GM18951 (cell line): ENCODE data around the gene RASGRF1.

Source experiments
- POLR2A ChIP-seq: IDR thresholded peaks from 4 replicates; pipeline ENCODE4 v1.6.1; 2011; ENCODE audit warnings: mild to moderate bottlenecking; ENCODE audit not compliant: insufficient read length, insufficient read depth; ENCODE audit errors: extremely low read depth
- in situ Hi-C: fragments of 300-500 bp; cut with MboI; formaldehyde crosslinking; loops from one replicate; pipeline ENCODE4 v1.12.0; 2022; ENCODE audit warnings: low sequenced_read_pairs, mixed read lengths, inconsistent platforms; ENCODE audit not compliant: unreplicated experiment

The RASGRF1 gene

DNA sequence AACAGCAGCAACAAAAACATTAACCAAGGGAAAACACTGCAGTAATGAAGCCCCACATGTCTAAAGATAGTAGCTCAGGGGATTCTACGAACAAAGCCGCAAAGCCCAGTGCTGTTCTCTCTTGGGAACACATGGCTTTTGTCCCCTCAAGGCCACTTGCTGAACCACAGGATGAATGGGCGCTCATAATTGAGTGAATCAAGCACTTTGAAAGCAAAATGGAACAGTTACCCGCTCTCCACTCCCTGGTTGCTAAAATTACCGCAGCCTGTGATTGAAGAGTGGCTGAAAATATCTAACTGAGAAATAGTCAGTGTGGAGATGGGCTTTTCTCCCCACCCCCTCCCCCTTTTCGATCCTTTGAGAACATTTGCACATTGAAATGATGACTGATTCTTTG lies 39.6 kb downstream of the RASGRF1 start:
- no peak for TF ChIP-seq POLR2A
- in situ Hi-C loops: no loop called here

DNA sequence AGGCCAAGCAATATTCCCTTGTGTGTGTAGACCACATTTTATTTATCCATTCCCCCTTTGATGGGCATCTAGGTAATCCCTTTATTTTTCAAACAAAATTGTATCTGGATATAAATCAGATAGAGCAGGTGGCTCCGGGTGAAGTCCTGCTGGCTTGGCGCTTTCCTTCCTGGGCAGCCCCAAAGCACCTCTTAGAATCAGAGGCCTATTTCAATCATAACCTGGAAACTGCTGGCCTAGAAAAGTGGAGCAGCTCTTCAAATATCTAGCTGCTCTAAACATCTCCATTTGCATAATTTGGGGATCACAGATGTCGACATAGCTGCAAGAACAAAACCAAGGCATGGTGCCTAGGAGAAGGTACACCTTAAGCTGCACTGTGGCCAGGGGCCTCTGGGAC lies 40.2 kb downstream of the RASGRF1 start:
- in situ Hi-C loops: no loop called here
- no peak for TF ChIP-seq POLR2A

DNA sequence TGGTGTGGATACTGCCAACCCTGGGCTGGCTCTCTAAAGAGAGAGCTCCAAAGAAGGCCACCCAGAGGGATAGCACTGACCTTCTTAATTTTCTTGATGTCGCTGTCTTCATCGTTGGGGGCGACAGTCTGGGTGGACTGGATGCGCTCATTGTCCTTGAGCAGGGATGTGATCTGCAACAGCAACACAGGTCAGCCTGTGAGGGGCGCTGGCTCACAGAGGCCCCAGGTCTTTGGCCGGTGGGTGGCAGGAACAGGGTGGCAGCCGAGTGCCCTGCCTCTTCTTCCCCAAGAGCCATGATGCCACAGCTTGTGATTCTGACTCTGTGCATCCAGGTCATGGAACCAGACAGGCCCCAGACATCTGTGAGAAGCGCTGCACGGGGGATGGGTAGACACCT lies 41.2 kb downstream of the RASGRF1 start:
- in situ Hi-C loops: no loop called here
- TF ChIP-seq POLR2A: no peak

DNA sequence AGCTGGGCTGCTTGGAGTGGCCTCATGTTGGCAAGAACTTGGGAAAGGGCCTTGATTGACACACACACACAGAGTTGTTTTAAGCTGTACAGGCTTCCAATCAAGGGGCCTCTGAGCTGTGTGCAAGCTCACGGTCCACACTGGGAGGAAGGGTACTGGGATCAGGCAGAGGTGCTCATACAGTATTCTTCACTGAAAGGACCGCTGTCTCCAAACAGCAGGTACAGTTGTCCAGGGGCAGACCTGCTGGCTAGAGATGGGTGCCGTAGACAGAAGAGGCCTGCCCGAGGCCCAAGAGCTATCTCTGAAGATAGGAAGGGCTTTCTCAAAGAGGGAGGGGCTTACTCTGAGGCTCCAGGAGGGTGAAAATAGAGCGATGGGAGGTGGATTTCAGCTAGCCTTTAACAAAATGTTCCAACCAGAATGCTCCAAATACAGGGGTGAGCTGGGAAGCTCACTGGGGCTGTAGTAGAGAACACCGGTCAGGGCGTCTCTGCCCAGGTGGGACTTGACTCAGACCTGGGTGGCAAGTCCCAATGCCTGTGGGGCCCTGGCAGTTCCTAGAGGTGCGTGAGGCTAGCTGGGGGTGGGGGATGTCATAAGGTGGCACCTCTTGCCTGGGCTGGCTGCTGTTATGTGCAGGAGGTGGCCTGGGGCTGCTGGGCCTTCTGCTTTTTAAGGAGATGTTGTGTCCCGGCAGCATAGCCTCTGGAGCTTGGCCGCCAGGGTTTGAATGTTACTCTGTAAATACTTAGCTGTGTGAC lies 42.7 kb downstream of the RASGRF1 start:
- in situ Hi-C loops: no loop called here
- no peak for TF ChIP-seq POLR2A

DNA sequence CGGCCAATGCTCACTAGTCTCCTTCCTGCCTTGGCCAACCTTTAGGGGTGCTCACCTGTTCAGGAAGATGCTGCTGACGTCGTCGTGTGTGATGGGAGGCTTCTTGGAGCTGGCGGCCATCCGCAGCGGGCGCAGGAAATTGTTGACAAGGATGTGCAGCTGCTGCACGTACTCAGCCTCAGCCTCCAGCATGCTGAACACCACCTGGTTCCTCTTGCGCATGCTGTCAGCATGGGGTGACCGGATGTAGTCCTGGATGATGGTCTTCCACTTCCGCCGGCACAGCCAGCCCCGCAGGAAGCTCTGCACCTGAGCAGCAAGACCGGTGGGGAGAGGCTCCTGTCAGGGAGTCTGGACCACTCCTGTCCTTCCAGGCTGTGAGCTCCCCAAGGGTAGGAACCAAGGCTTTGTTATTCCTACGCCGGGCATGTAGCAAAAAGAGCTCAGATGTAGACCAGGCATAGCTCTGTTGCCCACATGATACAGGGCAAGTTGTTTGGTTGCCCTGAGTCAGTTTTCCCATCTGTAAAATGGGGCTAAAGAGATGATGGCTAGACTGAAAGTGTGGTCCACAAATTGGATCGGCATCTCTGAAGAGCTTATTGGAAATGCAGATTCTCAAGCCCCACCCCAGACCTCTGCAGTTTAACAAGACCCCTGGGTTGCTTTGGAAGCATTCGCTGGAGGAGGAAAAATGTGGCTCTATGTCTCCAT lies 43.7 kb downstream of the RASGRF1 start:
- in situ Hi-C loops: no loop called here
- no peak for TF ChIP-seq POLR2A

DNA sequence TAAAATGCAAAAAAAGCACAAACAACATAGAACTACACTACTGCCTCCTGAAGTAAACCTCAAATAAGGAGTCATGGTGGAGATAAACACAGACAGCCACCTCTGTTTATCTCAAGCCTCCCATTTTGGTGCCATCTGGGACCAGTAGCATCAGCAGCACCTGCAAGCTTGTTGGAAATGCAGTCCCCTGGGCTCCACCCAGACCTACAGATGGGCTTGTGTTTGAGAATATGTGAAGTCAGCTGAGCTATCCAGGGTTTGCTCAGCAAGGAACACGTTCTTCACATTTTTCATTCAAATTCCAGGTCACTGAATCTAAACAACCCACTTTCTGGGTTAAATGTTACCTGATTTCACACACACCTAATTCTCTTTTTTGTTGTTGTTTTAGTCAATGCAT lies 45.5 kb downstream of the RASGRF1 start:
- in situ Hi-C loops: no loop called here

DNA sequence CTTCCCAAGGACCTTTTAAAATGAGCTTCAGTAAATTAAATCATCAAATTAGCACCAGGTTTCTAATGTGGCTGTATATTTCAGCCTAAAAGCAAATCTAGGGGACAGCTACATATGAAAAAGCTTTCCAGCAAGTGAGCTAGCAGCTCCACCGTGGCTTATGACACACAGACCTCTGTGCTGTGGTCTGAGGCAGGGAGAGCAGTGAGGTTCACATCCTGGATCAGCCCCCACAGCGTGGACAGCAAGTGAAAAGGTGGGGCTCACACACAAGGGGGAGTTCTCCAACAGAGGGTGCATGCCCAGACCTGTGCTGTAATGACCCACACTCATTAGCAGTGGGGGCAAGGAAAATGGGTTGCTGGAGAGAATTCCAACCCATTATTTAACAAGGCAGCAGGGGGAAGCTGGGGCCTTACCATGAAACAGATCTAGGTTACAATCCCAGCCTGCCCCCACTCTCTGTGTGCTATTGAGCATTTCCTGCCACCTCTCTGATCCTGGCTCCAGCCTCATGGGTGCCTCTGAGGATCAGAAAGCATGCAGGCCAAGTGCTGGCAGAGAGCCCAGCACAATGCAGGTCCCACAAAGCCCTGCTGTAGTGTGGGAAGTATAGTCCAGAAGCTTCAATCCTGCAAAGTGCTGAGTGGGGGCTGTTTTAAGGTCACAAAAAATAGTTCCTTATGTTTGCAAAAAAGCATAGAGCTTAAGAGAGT lies 48.2 kb downstream of the RASGRF1 start:
- no peak for TF ChIP-seq POLR2A
- in situ Hi-C loops: no loop called here

More for the DNA sequence above, 45.5 kb downstream of the RASGRF1 start:
- no peak for TF ChIP-seq POLR2A

DNA sequence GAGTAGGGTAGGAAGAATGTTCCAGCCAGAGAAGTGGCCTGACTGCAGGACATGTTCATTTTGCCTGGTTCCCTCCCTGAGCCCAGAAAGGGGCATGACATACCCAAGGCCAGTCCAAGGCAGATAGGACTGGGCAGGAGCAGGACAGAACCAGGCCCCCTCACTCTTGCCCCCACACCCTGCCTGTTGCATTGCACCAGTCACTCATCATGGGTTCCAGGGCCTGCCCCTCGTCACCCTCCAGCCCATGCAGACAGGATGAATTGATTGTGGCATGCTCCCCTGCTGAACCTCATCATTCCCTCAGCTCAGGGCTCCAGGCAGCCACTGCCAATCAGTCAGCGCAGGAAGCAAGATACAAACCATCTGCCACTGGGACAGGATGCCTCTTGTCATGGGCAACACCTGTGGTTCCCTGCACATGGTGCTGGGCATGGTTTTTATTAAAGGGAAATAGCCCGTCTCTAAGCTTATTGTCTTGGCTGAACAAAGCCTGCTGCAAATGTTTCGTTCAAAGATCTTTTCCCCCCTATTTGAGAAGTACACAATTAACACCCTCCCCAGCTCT lies 48.9 kb downstream of the RASGRF1 start:
- TF ChIP-seq POLR2A: no peak
- in situ Hi-C loops: no loop called here

DNA sequence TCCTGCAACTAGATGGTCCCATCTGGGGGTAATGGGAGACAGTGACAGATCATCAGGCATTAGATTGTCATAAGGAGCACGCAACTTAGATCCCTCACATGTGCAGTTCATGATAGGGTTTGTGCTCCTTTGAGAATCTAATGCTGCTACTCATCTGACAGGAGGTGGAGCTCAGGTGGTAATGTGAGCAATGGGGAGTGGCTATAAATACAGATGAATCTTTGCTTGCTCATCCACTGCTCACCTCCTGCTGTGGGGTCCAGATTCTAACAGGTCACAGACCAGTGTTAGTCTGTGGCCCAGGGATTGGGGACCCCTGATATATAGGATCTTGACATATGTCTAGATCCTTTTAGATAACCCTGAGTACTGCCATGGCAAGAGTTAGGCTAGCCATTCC lies 52.7 kb downstream of the RASGRF1 start:
- in situ Hi-C loops: loop anchor here (5.0 kb wide), 1 partner anchor 144 kb away; no protein-coding TSS in a partner anchor
- TF ChIP-seq POLR2A: no peak

DNA sequence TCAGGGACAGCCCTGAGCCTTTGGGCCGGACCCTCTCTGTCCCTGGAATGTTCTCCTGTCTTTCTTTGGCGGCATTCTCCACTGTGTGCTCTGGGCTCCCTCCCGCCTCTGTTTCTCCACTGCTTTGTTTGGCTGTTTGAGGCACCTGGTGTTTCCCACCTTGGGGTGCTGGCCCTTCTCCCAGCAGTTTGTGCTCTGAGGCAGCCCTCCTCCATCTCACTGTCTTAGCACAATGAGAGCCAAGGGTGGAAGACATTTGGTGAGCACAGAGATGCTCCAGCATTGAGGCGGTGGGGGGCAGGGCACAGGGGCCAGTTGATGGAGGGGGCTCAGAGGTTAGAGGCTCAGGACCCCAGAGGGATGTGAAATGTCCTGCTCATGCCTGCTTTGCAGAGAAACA lies 54.3 kb downstream of the RASGRF1 start:
- in situ Hi-C loops: loop anchor here (5.0 kb wide), 1 partner anchor 146 kb away; no protein-coding TSS in a partner anchor

DNA sequence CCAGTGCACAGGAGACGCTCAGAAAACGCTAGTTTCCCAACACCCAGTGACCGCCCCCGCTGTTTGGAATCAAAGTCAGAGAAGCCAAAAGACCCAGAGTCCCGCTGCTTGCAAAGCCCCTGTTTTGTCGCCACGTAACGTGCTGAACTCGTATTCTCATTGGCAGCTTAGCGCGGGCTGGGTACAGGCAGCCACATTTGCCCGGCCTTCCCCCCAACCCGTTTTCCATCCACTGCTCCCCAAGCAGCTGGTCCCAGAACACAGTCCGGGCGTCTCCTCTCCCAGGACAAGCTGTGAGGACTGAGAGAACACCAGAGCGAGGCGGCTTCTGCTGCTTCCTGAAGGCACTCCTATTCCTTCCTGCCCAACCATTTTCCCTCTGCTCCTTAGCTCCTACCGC lies 54.8 kb downstream of the RASGRF1 start:
- in situ Hi-C loops: loop anchor here (5.0 kb wide), 1 partner anchor 146 kb away; no protein-coding TSS in a partner anchor
- no peak for TF ChIP-seq POLR2A

More for the DNA sequence above, 54.3 kb downstream of the RASGRF1 start:
- TF ChIP-seq POLR2A: no peak

DNA sequence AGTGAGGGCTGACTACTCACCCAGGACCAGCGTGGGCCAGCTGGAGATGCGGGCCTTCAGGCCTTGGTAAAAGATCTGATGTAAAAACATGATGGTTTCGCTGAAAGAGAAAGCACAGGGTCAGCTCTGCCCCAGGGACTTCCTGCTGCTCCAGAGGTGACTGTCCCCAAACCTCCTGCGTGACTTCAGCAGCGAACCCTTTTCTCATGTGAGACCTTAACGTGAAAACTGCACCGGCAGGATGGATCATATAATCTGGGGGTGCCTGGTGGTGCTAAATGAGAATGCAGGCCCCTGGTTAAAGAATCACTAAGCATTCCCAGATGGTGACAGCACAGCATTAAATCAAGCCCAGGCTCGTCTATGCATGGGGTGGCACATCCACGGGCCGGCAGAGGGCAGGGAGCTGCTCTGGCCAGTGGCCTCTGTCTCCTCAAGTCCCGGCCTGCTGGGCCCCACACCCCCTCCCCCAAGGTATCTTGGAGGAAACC lies 55.4 kb downstream of the RASGRF1 start:
- no peak for TF ChIP-seq POLR2A
- in situ Hi-C loops: loop anchor here (5.0 kb wide), 1 partner anchor 147 kb away; no protein-coding TSS in a partner anchor

DNA sequence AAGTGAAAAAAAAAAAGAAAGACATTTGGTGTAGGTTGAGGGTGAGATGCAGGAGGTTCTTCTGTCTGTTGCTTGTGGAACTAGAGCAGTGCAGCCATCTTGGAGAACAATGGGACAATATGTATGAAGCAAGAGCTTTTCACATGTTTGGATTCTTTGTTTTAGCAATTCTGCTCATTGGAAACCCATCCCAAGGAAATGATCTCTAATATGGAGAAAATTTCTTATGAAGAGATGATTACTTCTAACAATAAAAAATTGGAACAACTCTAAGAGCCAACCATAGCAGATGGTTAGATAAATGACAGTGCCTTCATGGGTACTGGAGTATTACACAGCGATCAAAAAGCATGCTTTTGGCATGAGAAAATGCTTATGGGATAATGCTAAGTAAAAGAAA lies 56.3 kb downstream of the RASGRF1 start:
- no peak for TF ChIP-seq POLR2A
- in situ Hi-C loops: no loop called here

DNA sequence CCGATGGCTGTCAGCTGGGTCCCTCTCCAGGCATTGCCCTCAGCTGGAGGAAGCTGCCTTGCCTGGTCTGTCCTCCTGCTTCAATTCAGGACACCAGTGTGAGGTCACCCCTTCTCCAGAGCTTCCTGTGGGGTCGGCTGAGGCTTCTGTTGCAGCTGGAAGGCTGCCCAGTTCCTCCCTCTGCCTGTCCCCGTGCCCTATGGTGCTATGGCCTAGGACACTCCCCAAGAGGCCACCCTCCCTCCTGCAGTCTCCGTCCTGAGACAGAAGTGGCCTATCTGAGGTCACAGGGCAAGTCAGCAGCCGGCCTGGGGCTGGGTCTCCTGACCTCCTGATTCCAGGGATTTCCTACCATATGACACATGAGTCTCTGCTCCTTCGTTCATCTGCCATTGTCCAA lies 57.9 kb downstream of the RASGRF1 start:
- no peak for TF ChIP-seq POLR2A
- in situ Hi-C loops: no loop called here
